Fibroblast of lung (primary cell): ENCODE measurements around the gene NR1I3. TPM values are rescaled to one million over a fixed set of nuclear protein-coding genes. Genes with fewer than 3 reads are reported as not detected.

ENCODE experiments used
- DNase-seq, 2 donors: peaks; one replicate each; pipeline versions ENCODE4 v3.0.0 to v3.0.0-alpha.2; 2010; ENCODE audit warnings: low read depth in 2 of 2
- H2AFZ ChIP-seq: 2 replicates; pipeline ENCODE4 v1.5.1; 2012; ENCODE audit warnings: low read length, control low read depth, inconsistent platforms
- H3K27ac ChIP-seq: 2 replicates; pipeline ENCODE4 v1.5.1; 2011; ENCODE audit warnings: low read length, control low read depth; ENCODE audit not compliant: insufficient read depth
- H3K27me3 ChIP-seq: 2 replicates; pipeline ENCODE4 v1.5.1; 2011; ENCODE audit warnings: mild to moderate bottlenecking, low read length; ENCODE audit not compliant: control insufficient read depth, insufficient read depth
- H3K36me3 ChIP-seq: 2 replicates; pipeline ENCODE4 v1.5.1; 2011; ENCODE audit warnings: low read length; ENCODE audit not compliant: control insufficient read depth, insufficient read depth
- H3K4me1 ChIP-seq: 2 replicates; pipeline ENCODE4 v1.5.1; 2011; ENCODE audit warnings: low read length; ENCODE audit not compliant: control insufficient read depth, insufficient read depth; ENCODE audit errors: extremely low read depth
- H3K4me2 ChIP-seq: 2 replicates; pipeline ENCODE4 v1.5.1; 2011; ENCODE audit warnings: low read length, control low read depth; ENCODE audit not compliant: insufficient read depth; ENCODE audit errors: extremely low read depth
- H3K4me3 ChIP-seq, 4 experiments: fragments of 200-600 bp in 1 of 4; sonication (generic) in 1 of 4; replicated peaks in 1 of 4; 2 replicates each; pipeline ENCODE4 v1.5.1; 2011 to 2016; ENCODE audit warnings: low read length in 4 of 4, low read depth in 3 of 4, mild to moderate bottlenecking in 3 of 4, control low read depth in 2 of 4, inconsistent platforms in 1 of 4, mixed read lengths in 1 of 4; ENCODE audit not compliant: insufficient read depth in 1 of 4; ENCODE audit errors: control extremely low read depth in 1 of 4
- H3K79me2 ChIP-seq: 2 replicates; pipeline ENCODE4 v1.5.1; 2012; ENCODE audit warnings: mild to moderate bottlenecking, low read length, inconsistent platforms; ENCODE audit not compliant: control insufficient read depth, insufficient read depth
- H3K9ac ChIP-seq: 2 replicates; pipeline ENCODE4 v1.5.1; 2011; ENCODE audit warnings: mild to moderate bottlenecking, low read length, control low read depth; ENCODE audit not compliant: insufficient read depth
- H3K9me3 ChIP-seq: 2 replicates; pipeline ENCODE4 v1.5.1; 2012; ENCODE audit warnings: low read depth, low read length; ENCODE audit not compliant: control insufficient read depth, insufficient read depth
- H4K20me1 ChIP-seq: 2 replicates; pipeline ENCODE4 v1.5.1; 2011; ENCODE audit warnings: low read length; ENCODE audit not compliant: control insufficient read depth, insufficient read depth; ENCODE audit errors: extremely low read depth
- CTCF ChIP-seq, 2 donors: IDR thresholded peaks in 1 of 2; conservative IDR thresholded peaks in 1 of 2; 1 replicate in 1 of 2; 2 replicates in 1 of 2; pipeline ENCODE4 v1.5.1; 2011 to 2012; ENCODE audit warnings: low read length in 2 of 2, control low read depth in 1 of 2, inconsistent platforms in 1 of 2, low read depth in 1 of 2, mild to moderate bottlenecking in 1 of 2
- EZH2 ChIP-seq: IDR thresholded peaks from 2 replicates; pipeline ENCODE4 v1.5.1; 2012; ENCODE audit warnings: low read length, control low read depth, mild to moderate bottlenecking; ENCODE audit errors: missing control alignments
- polyA plus RNA-seq, 2 donors: library from polyadenylated mRNA; depleted of rRNA in 1 of 2; stranded (reverse) in 1 of 2; unstranded in 1 of 2; fragments of >200 nt; gene quantifications; 2 replicates each; pipeline ENCODE4 v1.2.1, GENCODE V29; 2011 to 2012; ENCODE audit warnings: missing spikeins in 1 of 2
- total RNA-seq: library from RNA; depleted of rRNA; stranded (reverse); fragments of >200 nt; gene quantifications from 2 replicates; pipeline ENCODE4 v1.2.1, GENCODE V29; 2014

NR1I3 gene
- total and polyA plus RNA-seq, 2 donors (not counting 1 experiment from before 2014, with no cell fraction given): not detected

GRCh38 chr1:161273402-161273801 is 35.4 kb upstream of the NR1I3 start:
- H3K4me1 ChIP-seq: no peaks in the 10 kb centered on the region
- H3K9ac ChIP-seq: no peak overlapping the region
- H4K20me1 ChIP-seq: no peaks in the 10 kb centered on the region
- no peaks in the 10 kb centered on the region for H3K9me3 ChIP-seq
- no peak for DNase-seq
- no peak overlapping the region for H3K4me2 ChIP-seq
- no peaks in the 10 kb centered on the region for H3K36me3 ChIP-seq
- no peaks in the 10 kb centered on the region for H3K27me3 ChIP-seq
- no peak overlapping the region for H3K27ac ChIP-seq
- H3K4me3 ChIP-seq: no peak overlapping the region
- TF ChIP-seq CTCF (conservative IDR thresholded peaks at IDR 0.05 in 1 of 2, IDR thresholded peaks at IDR 0.05 in 1 of 2; ENCODE audit: low read depth in 1 of 2, low read length in 2 of 2) (no peak), EZH2 (no peak)
- H2AFZ ChIP-seq: no peak overlapping the region
- H3K79me2 ChIP-seq: no peaks in the 10 kb centered on the region

- no peaks in the 10 kb centered on the region for H4K20me1 ChIP-seq
- no peak for DNase-seq
- no peak overlapping the region for H3K4me2 ChIP-seq
- no peak overlapping the region for H3K9ac ChIP-seq
- TF ChIP-seq CTCF (conservative IDR thresholded peaks at IDR 0.05 in 1 of 2, IDR thresholded peaks at IDR 0.05 in 1 of 2; ENCODE audit: low read depth in 1 of 2, low read length in 2 of 2) (no peak), EZH2 (no peak)
- H3K79me2 ChIP-seq: no peaks in the 10 kb centered on the region
- no peaks in the 10 kb centered on the region for H3K36me3 ChIP-seq
- no peaks in the 10 kb centered on the region for H3K4me1 ChIP-seq
- H3K9me3 ChIP-seq: no peaks in the 10 kb centered on the region
- peaks cover 3% of the 10 kb centered on the region for H3K27me3 ChIP-seq
- no peak overlapping the region for H3K4me3 ChIP-seq
- no peak overlapping the region for H3K27ac ChIP-seq
- H2AFZ ChIP-seq: no peak overlapping the region
These were observed 29.3 kb upstream of the NR1I3 start for GRCh38 chr1:161267321-161267720.

GRCh38 chr1:161266836-161267235 is 28.8 kb upstream of the NR1I3 start:
- DNase-seq: no peak
- TF ChIP-seq EZH2 (no peak), CTCF (conservative IDR thresholded peaks at IDR 0.05 in 1 of 2, IDR thresholded peaks at IDR 0.05 in 1 of 2; ENCODE audit: low read depth in 1 of 2, low read length in 2 of 2) (no peak)
- H3K4me1 ChIP-seq: no peaks in the 10 kb centered on the region
- H3K27ac ChIP-seq: no peak overlapping the region
- H3K27me3 ChIP-seq: peaks cover 3% of the 10 kb centered on the region
- H3K36me3 ChIP-seq: no peaks in the 10 kb centered on the region
- no peak overlapping the region for H3K4me3 ChIP-seq
- no peak overlapping the region for H2AFZ ChIP-seq
- H3K79me2 ChIP-seq: no peaks in the 10 kb centered on the region
- no peak overlapping the region for H3K9ac ChIP-seq
- H3K4me2 ChIP-seq: no peak overlapping the region
- no peaks in the 10 kb centered on the region for H3K9me3 ChIP-seq
- no peaks in the 10 kb centered on the region for H4K20me1 ChIP-seq
